Naive thymus-derived CD8-positive, alpha-beta T cell (primary cell): ENCODE results near the gene GALNS. TPM values are rescaled to one million over a fixed set of nuclear protein-coding genes. Genes with fewer than 3 reads are reported as not detected.

Source experiments
- ATAC-seq, 2 donors: fragments of 150-1000 bp; cut with Tn5 transposase in 1 of 2; sonication (Bioruptor Pico), chemical (Tn5 transposase) in 1 of 2; 1 replicate in 1 of 2; 2 replicates in 1 of 2; pipeline ENCODE4 v1.10.0; 2021; ENCODE audit warnings: mild to moderate bottlenecking in 2 of 2, moderate library complexity in 2 of 2
- POLR2A ChIA-PET: fragments of 350-600 bp; sonication (Branson Sonifier 250); formaldehyde crosslinking; loops from one replicate; lab custom pipeline; 2021; ENCODE audit warnings: antibody characterized with exemption; lab: Charles Lee
- DNase-seq, 10 donors: peaks; one replicate each; pipeline versions ENCODE4 v3.0.0 to v3.0.0-alpha.2; 2020 to 2022
- H3K27ac Mint-ChIP-seq, 10 donors: one replicate each; pipeline ENCODE4 v1.8.0; 2020 to 2022; ENCODE audit warnings: mild to moderate bottlenecking in 10 of 10, mixed read lengths in 10 of 10, moderate library complexity in 4 of 10, inconsistent platforms in 1 of 10
- H3K27me3 Mint-ChIP-seq, 5 donors: one replicate each; pipeline ENCODE4 v1.8.0; 2021 to 2022; ENCODE audit warnings: mixed read lengths in 5 of 5
- H3K36me3 Mint-ChIP-seq, 3 donors: one replicate each; pipeline ENCODE4 v1.8.0; 2020 to 2022; ENCODE audit warnings: mixed read lengths in 3 of 3, mild to moderate bottlenecking in 2 of 3, inconsistent platforms in 1 of 3
- H3K4me1 Mint-ChIP-seq, 4 donors: one replicate each; pipeline ENCODE4 v1.8.0; 2021 to 2022; ENCODE audit warnings: mixed read lengths in 4 of 4
- H3K4me3 Mint-ChIP-seq, 10 donors: one replicate each; pipeline ENCODE4 v1.8.0; 2020 to 2022; ENCODE audit warnings: mild to moderate bottlenecking in 10 of 10, mixed read lengths in 10 of 10, moderate library complexity in 6 of 10, inconsistent platforms in 1 of 10
- H3K9me3 Mint-ChIP-seq, 9 donors: one replicate each; pipeline ENCODE4 v1.8.0; 2020 to 2022; ENCODE audit warnings: mixed read lengths in 9 of 9, mild to moderate bottlenecking in 3 of 9, inconsistent platforms in 1 of 9, moderate library complexity in 1 of 9
- polyA plus RNA-seq, 3 donors: library from polyadenylated mRNA; unstranded; fragments of 300-500 nt; fragmentation: Illumina TruSeq; gene quantifications; one replicate each; pipeline ENCODE4 v1.2.3, GENCODE V29; 2021
- total RNA-seq, 8 experiments: library from RNA in 2 of 8; stranded (reverse) in 2 of 8; gene quantifications; one replicate each; pipeline ENCODE4 v1.2.3 and lab custom pipeline; 2021 to 2026

GALNS gene
- total and polyA plus RNA-seq, 5 experiments from 2014 or later, result 7.8 to 53.5 (median 11.9) TPM

GRCh38 chr16:88877564-88878289 is 21.0 kb upstream of the GALNS start:
- Mint-ChIP-seq H3K4me1 (peaks cover 0 to 7% (median 5%) of the 10 kb centered on the region in 4 donors), H3K9me3 (no peaks in the 10 kb centered on the region), H3K27ac (no peak overlapping the region), H3K27me3 (no peaks in the 10 kb centered on the region), H3K36me3 (no peaks in the 10 kb centered on the region), H3K4me3 (no peak overlapping the region)
- DNase-seq, result no peak
- POLR2A ChIA-PET, result no interaction called here
- ATAC-seq, result no peak

DNA sequence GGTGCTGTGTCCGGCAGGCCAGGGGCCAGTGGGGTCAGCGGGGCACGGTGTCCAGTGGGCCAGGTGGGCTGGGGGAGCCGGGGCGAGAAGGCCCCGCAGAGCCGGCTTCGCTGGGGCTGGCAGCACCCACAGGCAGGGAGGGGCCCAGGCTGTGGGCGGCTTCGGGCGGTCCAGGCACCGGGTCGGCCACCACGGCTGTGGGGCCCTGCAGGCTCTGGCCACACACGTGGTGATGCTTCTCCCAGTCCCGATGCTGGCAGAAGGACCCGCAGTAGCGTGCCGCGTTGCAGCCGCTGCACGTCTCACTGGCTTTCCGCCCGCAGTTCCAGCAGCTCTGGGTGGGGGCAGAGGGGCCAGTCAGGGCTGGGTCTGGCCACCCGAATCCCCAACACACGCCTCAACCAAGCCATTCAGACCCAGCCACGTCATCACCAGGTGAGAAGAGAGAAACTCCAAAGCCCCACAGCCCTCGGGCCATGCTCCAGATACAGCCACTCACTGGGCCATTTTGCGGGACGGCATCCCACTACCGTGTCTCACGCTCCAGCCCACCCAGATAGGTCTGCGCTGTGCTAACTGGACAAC is 20.3 kb upstream of the GALNS start:
- peaks cover 0 to 2% (median under 1%) of the 10 kb centered on the region in 4 donors for H3K4me1 Mint-ChIP-seq
- POLR2A ChIA-PET, result no interaction called here
- ATAC-seq (no peak), DNase-seq (no peak)
- H3K27ac Mint-ChIP-seq, result no peak overlapping the region
- no peak overlapping the region for H3K4me3 Mint-ChIP-seq
- H3K9me3 Mint-ChIP-seq, result no peaks in the 10 kb centered on the region
- no peaks in the 10 kb centered on the region for H3K27me3 Mint-ChIP-seq
- no peaks in the 10 kb centered on the region for H3K36me3 Mint-ChIP-seq

- POLR2A ChIA-PET, result no interaction called here
- ATAC-seq (no peak), DNase-seq (no peak)
- Mint-ChIP-seq H3K36me3 (no peaks in the 10 kb centered on the region), H3K4me3 (no peak overlapping the region), H3K27ac (no peak overlapping the region), H3K4me1 (peaks cover 0 to 7% (median 3%) of the 10 kb centered on the region in 4 donors), H3K9me3 (no peaks in the 10 kb centered on the region), H3K27me3 (peaks cover under 1 to 9% (median 4%) of the 10 kb centered on the region in 5 donors)
These were observed 19.0 kb upstream of the GALNS start for GRCh38 chr16:88875703-88876234.

GRCh38 chr16:88874938-88875599 is 18.3 kb upstream of the GALNS start:
- POLR2A ChIA-PET, result no interaction called here
- Mint-ChIP-seq H3K27ac (peak overlapping the region in 1 of 10 donors; percentile 67), H3K36me3 (no peaks in the 10 kb centered on the region), H3K9me3 (no peaks in the 10 kb centered on the region), H3K27me3 (peaks cover 1 to 15% (median 7%) of the 10 kb centered on the region in 5 donors), H3K4me1 (peaks cover 0 to 10% (median 5%) of the 10 kb centered on the region in 4 donors), H3K4me3 (no peak overlapping the region)
- no peak for DNase-seq
- ATAC-seq, result no peak

DNA sequence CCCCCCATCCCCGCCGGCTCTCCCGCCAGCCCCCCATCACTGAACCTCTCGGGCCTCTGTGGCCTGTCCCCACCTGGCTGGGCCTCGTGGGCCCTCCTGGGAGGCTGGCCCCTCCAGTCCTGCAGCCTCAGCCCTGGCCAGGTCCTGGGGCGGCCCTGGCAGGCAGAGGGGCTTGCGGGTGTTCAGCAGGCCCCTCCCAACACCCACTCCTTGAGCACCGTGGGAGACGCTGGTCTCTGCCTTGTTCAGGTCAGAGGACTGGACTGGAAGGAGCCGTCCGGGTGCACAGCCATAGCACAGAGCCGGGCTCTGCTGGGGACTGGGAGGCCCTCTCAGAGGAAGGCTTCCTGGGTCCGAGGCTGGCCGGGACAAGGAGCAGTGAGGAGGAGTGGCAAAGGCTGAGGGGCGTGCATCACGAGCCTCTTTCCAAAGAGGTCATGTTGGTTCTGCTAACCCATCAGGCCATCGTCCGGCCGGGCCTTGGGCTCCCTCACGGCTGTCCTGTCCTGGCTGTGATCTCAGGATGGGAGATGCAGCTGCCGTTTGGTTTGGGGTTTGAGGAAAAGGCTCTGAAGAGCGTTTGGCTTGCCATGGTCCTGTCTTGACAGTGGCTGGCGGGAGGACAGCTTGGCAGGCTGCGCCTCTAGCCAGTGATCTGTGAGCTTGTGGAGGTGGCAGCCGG is 16.0 kb upstream of the GALNS start:
- no peak overlapping the region for H3K4me3 Mint-ChIP-seq
- no peaks in the 10 kb centered on the region for H3K36me3 Mint-ChIP-seq
- H3K9me3 Mint-ChIP-seq, result no peaks in the 10 kb centered on the region
- no peak overlapping the region for H3K27ac Mint-ChIP-seq
- H3K4me1 Mint-ChIP-seq, result peaks cover 0 to 10% (median 5%) of the 10 kb centered on the region in 4 donors
- DNase-seq (no peak), ATAC-seq (no peak)
- POLR2A ChIA-PET, result no interaction called here
- peaks cover 1 to 19% (median 7%) of the 10 kb centered on the region in 5 donors for H3K27me3 Mint-ChIP-seq

GRCh38 chr16:88871730-88872416 is 15.1 kb upstream of the GALNS start:
- Mint-ChIP-seq H3K27ac (no peak overlapping the region), H3K4me3 (no peak overlapping the region), H3K27me3 (peaks cover 1 to 19% (median 7%) of the 10 kb centered on the region in 5 donors), H3K4me1 (peaks cover 0 to 10% (median 5%) of the 10 kb centered on the region in 4 donors), H3K9me3 (no peaks in the 10 kb centered on the region), H3K36me3 (no peaks in the 10 kb centered on the region)
- DNase-seq (no peak), ATAC-seq (no peak)
- POLR2A ChIA-PET, result no interaction called here

DNA sequence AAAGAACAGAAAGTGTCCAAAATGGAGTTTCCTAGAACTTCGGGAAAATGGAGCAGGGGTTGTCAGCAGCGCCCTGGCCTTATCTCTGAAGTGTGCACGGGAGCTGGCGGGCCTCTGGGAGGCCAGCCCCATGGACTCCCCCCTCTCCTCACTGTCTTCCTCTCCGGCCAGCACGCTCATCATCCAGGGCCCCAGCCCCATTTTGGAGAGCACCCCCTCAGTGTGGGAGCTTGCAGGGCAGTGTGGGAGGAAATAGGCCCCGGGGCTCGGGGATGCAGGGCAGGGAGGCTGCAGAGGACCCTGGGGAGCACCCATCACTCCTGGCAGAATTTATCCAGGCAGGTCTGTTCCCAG is 14.6 kb upstream of the GALNS start:
- ATAC-seq (no peak), DNase-seq (no peak)
- Mint-ChIP-seq H3K27me3 (peaks cover 1 to 19% (median 7%) of the 10 kb centered on the region in 5 donors), H3K27ac (no peak overlapping the region), H3K4me1 (peaks cover 0 to 10% (median 5%) of the 10 kb centered on the region in 4 donors), H3K9me3 (no peaks in the 10 kb centered on the region), H3K36me3 (no peaks in the 10 kb centered on the region), H3K4me3 (peak overlapping the region in 7 of 10 donors; percentile 11 to 80 (median 56))
- POLR2A ChIA-PET, result no interaction called here

DNA sequence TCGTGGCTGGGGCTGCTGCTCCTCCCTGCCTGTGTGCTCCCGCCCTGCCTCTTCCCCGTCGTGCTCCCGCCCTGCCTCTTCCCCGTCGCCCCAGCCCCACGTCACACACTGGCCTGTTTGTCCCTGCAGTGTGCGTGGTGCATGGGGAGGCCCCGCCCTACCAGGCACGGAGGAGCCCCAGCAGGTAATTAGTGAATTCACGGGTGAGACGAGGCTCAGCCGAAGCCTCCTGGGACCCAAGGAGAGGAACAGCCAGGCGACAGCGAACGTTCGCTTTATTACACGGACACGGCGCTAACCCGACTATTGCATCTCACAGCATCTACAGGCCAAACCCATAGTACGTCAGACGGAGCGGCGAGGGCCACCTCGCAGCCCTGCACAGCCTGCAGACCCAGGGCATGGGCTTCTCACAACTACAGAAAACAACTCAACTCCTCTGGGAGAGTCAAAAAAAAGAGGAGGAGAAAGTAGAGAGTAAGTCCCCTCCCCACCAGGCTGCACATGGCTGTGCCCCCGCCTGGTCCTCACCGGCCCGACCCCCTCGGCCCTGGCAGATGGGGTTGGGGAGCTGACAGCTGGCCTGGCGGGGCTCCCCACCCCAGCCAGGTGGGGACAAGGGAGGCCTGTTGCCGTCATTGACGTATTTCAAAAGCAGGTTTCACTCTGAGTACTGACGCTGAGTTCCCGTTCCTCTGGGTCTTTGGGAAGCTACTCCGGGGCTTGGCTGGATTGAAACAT is 14.0 kb upstream of the GALNS start:
- H3K27me3 Mint-ChIP-seq, result peaks cover 1 to 19% (median 7%) of the 10 kb centered on the region in 5 donors
- H3K9me3 Mint-ChIP-seq, result no peaks in the 10 kb centered on the region
- ATAC-seq (peak in 1 of 2 donors; percentile 54), DNase-seq (no peak)
- peak overlapping the region; percentile 19 to 80 (median 56) for H3K4me3 Mint-ChIP-seq
- H3K36me3 Mint-ChIP-seq, result no peaks in the 10 kb centered on the region
- peaks cover 0 to 10% (median 5%) of the 10 kb centered on the region in 4 donors for H3K4me1 Mint-ChIP-seq
- peak overlapping the region in 1 of 10 donors; percentile 17 for H3K27ac Mint-ChIP-seq
- POLR2A ChIA-PET, result interaction anchor here (0.7 kb wide), 1 partner anchor 392 kb away, joined by 3 read pairs; no protein-coding TSS in a partner anchor

DNA sequence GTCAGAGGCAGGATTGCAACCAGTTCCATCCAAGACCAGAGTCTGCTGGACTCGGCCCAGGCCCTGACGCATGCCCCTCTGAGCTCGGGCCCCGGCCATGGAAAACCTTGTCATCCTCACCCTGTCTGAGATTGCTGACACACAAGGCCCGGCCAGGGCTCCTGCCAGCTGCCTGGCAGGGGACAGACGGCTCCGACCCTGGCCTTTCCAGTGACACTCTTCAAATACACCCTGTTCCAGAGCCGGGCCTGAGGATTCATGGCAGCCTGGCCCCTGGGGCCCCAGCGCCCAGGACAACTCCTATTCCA is 12.9 kb upstream of the GALNS start:
- H3K4me1 Mint-ChIP-seq, result peaks cover 0 to 10% (median 5%) of the 10 kb centered on the region in 4 donors
- no peaks in the 10 kb centered on the region for H3K9me3 Mint-ChIP-seq
- no peak overlapping the region for H3K27ac Mint-ChIP-seq
- ATAC-seq (no peak), DNase-seq (no peak)
- no peak overlapping the region for H3K4me3 Mint-ChIP-seq
- POLR2A ChIA-PET, result no interaction called here
- peaks cover 1 to 19% (median 7%) of the 10 kb centered on the region in 5 donors for H3K27me3 Mint-ChIP-seq
- H3K36me3 Mint-ChIP-seq, result no peaks in the 10 kb centered on the region

GRCh38 chr16:88868974-88869672 is 12.4 kb upstream of the GALNS start:
- Mint-ChIP-seq H3K36me3 (no peaks in the 10 kb centered on the region), H3K4me1 (peaks cover 0 to 10% (median 5%) of the 10 kb centered on the region in 4 donors), H3K4me3 (no peak overlapping the region), H3K27ac (peak overlapping the region in 1 of 10 donors; percentile 21), H3K9me3 (no peaks in the 10 kb centered on the region), H3K27me3 (peaks cover 1 to 19% (median 7%) of the 10 kb centered on the region in 5 donors)
- ATAC-seq (no peak), DNase-seq (no peak)
- POLR2A ChIA-PET, result no interaction called here

- Mint-ChIP-seq H3K9me3 (no peaks in the 10 kb centered on the region), H3K27me3 (peaks cover 1 to 19% (median 7%) of the 10 kb centered on the region in 5 donors), H3K4me3 (no peak overlapping the region), H3K36me3 (no peaks in the 10 kb centered on the region), H3K4me1 (peaks cover 0 to 10% (median 5%) of the 10 kb centered on the region in 4 donors), H3K27ac (no peak overlapping the region)
- POLR2A ChIA-PET, result no interaction called here
- DNase-seq (no peak), ATAC-seq (no peak)
These were observed 11.0 kb upstream of the GALNS start for GRCh38 chr16:88867581-88868246.
